Measurements from ENCODE around the gene CUX1. TPM values are rescaled to one million over a fixed set of nuclear protein-coding genes. Genes with fewer than 3 reads are reported as not detected.

The CUX1 gene
- total and polyA plus RNA-seq, 2 donors (not counting 1 experiment from before 2014, with no cell fraction given), result 10.8 to 86.5 TPM

DNA sequence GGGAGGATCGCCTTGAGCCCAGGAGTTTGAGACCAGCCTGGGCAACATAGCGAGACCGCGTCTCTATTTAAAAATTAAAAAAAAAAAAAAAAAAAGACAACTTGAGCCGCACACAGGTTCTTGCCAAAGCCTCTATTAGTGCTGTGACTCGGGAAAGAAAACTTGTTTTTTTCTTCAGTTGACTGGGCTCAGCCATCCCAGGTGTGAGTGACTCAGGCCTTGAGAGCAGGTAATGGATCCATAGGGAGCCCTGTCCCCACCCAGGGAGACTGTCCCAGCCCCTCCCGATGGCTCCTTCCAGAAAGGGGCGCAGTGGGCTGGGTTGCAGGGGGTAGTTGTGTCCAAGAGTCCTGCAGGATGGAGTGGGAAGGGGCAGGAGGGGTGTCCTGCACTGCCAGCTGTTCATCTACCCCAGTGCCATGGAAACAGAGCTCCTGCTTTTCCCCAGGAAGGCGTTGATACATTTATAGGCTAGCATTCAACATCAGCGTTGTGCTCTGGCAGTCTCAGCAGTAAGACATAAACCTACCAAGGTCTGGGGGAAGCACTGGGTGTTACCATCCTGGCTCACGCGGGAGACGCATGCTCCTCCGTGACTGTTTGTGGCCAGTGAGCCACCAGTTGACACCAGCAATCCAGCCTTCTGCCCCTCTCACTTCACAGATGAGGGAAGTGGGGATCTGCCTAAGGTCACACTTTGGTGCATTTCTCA lies 126.6 kb downstream of the CUX1 start:
- no peaks in the 10 kb centered on the region for H3K9me3 Mint-ChIP-seq (ENCODE audit: insufficient read depth)
- intact Hi-C loops (cut with micrococcal nuclease), result no loop called here
- H3K4me1 ChIP-seq (ENCODE audit: control insufficient read depth in 2 of 2, insufficient read depth in 2 of 2, low read length in 2 of 2), result peaks cover 3 to 9% of the 10 kb centered on the region in 2 donors
- POLR2A ChIA-PET, result no interaction called here
- peaks cover 0 to 2% of the 10 kb centered on the region in 2 experiments for H3K36me3 ChIP-seq (replicated peaks in 1 of 2; ENCODE audit: control extremely low read depth in 1 of 2, control insufficient read depth in 1 of 2, extremely low read depth in 1 of 2, insufficient read depth in 2 of 2, low read length in 1 of 2)
- no peak for ATAC-seq (ENCODE audit: low read depth)
- DNase-seq, result no peak
- no peaks in the 10 kb centered on the region for H3K27me3 ChIP-seq (replicated peaks in 1 of 4; ENCODE audit: control extremely low read depth in 1 of 4, control insufficient read depth in 3 of 4, insufficient read depth in 4 of 4, low read length in 3 of 4)
- H4K20me1 ChIP-seq (ENCODE audit: control insufficient read depth, insufficient read depth, low read length, poor library complexity, severe bottlenecking), result peaks cover 35% of the 10 kb centered on the region
- CTCF ChIA-PET, result no interaction called here
- WGBS (ENCODE audit: insufficient coverage), result 96% methylated on average over 11 of the region's 14 CpGs
- no peak overlapping the region for H3K4me3 ChIP-seq (ENCODE audit: control extremely low read depth in 1 of 5, extremely low read depth in 1 of 5, insufficient read depth in 1 of 5, low read depth in 2 of 5, low read length in 4 of 5)
- no peak overlapping the region for H2AFZ ChIP-seq (ENCODE audit: insufficient read depth, low read depth, low read length, poor library complexity, severe bottlenecking)
- H3K27ac Mint-ChIP-seq, result no peak overlapping the region
- no peaks in the 10 kb centered on the region for H3K27me3 Mint-ChIP-seq
- no peak overlapping the region for H3K4me2 ChIP-seq (replicated peaks; ENCODE audit: low read depth, low read length, poor library complexity, severe bottlenecking)
- H3K27ac ChIP-seq (ENCODE audit: low read length in 2 of 2), result no peak overlapping the region
- H3K79me2 ChIP-seq (ENCODE audit: control insufficient read depth, insufficient read depth, low read length), result peaks cover 69% of the 10 kb centered on the region
- H3K9me3 ChIP-seq (ENCODE audit: control extremely low read depth in 1 of 3, control insufficient read depth in 2 of 3, insufficient read depth in 1 of 3, low read length in 2 of 3), result peaks cover 0 to 2% (median 0%) of the 10 kb centered on the region in 3 donors
- no peak overlapping the region for H3K4me3 Mint-ChIP-seq
- H3K4me1 Mint-ChIP-seq, result peaks cover 9% of the 10 kb centered on the region
- no peak overlapping the region for H3K9ac ChIP-seq (ENCODE audit: low read length)
- no peak for TF ChIP-seq CTCF (IDR thresholded peaks at IDR 0.05)
- TF ChIP-seq EZH2 (IDR thresholded peaks at IDR 0.05; ENCODE audit: borderline replicate concordance, insufficient read depth, low read depth, low read length, poor library complexity, severe bottlenecking), result no peak

GRCh38 chr7:101944611-101945010 lies 127.2 kb downstream of the CUX1 start:
- CTCF ChIA-PET, result no interaction called here
- TF ChIP-seq CTCF (IDR thresholded peaks at IDR 0.05), result no peak
- TF ChIP-seq EZH2 (IDR thresholded peaks at IDR 0.05; ENCODE audit: borderline replicate concordance, insufficient read depth, low read depth, low read length, poor library complexity, severe bottlenecking), result no peak
- H3K36me3 ChIP-seq (replicated peaks in 1 of 2; ENCODE audit: control extremely low read depth in 1 of 2, control insufficient read depth in 1 of 2, extremely low read depth in 1 of 2, insufficient read depth in 2 of 2, low read length in 1 of 2), result peaks cover 0 to 2% of the 10 kb centered on the region in 2 experiments

More at GRCh38 chr7:101944611-101945010, 127.2 kb downstream of the CUX1 start:
- H3K27ac ChIP-seq (ENCODE audit: low read length in 2 of 2), result no peak overlapping the region
- H3K27ac Mint-ChIP-seq, result no peak overlapping the region
- ATAC-seq (ENCODE audit: low read depth) (no peak), DNase-seq (no peak)
- WGBS (ENCODE audit: insufficient coverage), result 98% methylated on average over 4 of the region's 10 CpGs
- no peak overlapping the region for H3K9ac ChIP-seq (ENCODE audit: low read length)
- H3K4me1 ChIP-seq (ENCODE audit: control insufficient read depth in 2 of 2, insufficient read depth in 2 of 2, low read length in 2 of 2), result peaks cover 0 to 3% of the 10 kb centered on the region in 2 donors
- POLR2A ChIA-PET, result no interaction called here
- H3K4me2 ChIP-seq (replicated peaks; ENCODE audit: low read depth, low read length, poor library complexity, severe bottlenecking), result no peak overlapping the region
- H3K4me3 Mint-ChIP-seq, result no peak overlapping the region
- no peak overlapping the region for H3K4me3 ChIP-seq (ENCODE audit: control extremely low read depth in 1 of 5, extremely low read depth in 1 of 5, insufficient read depth in 1 of 5, low read depth in 2 of 5, low read length in 4 of 5)
- H3K27me3 Mint-ChIP-seq, result no peaks in the 10 kb centered on the region
- H3K27me3 ChIP-seq (replicated peaks in 1 of 4; ENCODE audit: control extremely low read depth in 1 of 4, control insufficient read depth in 3 of 4, insufficient read depth in 4 of 4, low read length in 3 of 4), result no peaks in the 10 kb centered on the region
- no peaks in the 10 kb centered on the region for H3K9me3 Mint-ChIP-seq (ENCODE audit: insufficient read depth)
- H2AFZ ChIP-seq (ENCODE audit: insufficient read depth, low read depth, low read length, poor library complexity, severe bottlenecking), result no peak overlapping the region
- intact Hi-C loops (cut with micrococcal nuclease), result no loop called here
- no peaks in the 10 kb centered on the region for H3K9me3 ChIP-seq (ENCODE audit: control extremely low read depth in 1 of 3, control insufficient read depth in 2 of 3, insufficient read depth in 1 of 3, low read length in 2 of 3)
- H3K4me1 Mint-ChIP-seq, result peaks cover 4% of the 10 kb centered on the region
- peaks cover 35% of the 10 kb centered on the region for H4K20me1 ChIP-seq (ENCODE audit: control insufficient read depth, insufficient read depth, low read length, poor library complexity, severe bottlenecking)
- peaks cover 63% of the 10 kb centered on the region for H3K79me2 ChIP-seq (ENCODE audit: control insufficient read depth, insufficient read depth, low read length)
